ENCODE measurements around the gene PRMT6. TPM values are rescaled to one million over a fixed set of nuclear protein-coding genes. Genes with fewer than 3 reads are reported as not detected.
"Not testable (repeated sequence)": the region's sequence is repeated elsewhere in the genome, so short reads cannot be mapped to it uniquely, and the experiment has no call there.

The PRMT6 gene
- 10 to 100 TPM; 46.7 to 51.1 (median 47.8) TPM for polyA plus RNA-seq (ENCODE audit: insufficient read length in 4 of 4)

GRCh38 chr1:107056426-107057196 is at the start of gene PRMT6:
PRMT6 (plus strand) TSS chr1:107056674; CDS start chr1:107056716, 42 bp downstream.
- DNase-seq (ENCODE audit: low read depth in 4 of 4, low spot score in 3 of 4), result peak; percentile 60 to 76 (median 68)

GRCh38 chr1:107009281-107009680 is 47.2 kb upstream of the PRMT6 start:
- DNase-seq (ENCODE audit: low read depth in 4 of 4, low spot score in 3 of 4), result no peak

GRCh38 chr1:107010582-107010981 is 45.9 kb upstream of the PRMT6 start:
- no peak for DNase-seq (ENCODE audit: low read depth in 4 of 4, low spot score in 3 of 4)

GRCh38 chr1:107016376-107016978 is 40.0 kb upstream of the PRMT6 start:
- no peak for DNase-seq (ENCODE audit: low read depth in 4 of 4, low spot score in 3 of 4)

- DNase-seq (ENCODE audit: low read depth in 4 of 4, low spot score in 3 of 4), result no peak
Measured at GRCh38 chr1:107018445-107018844, 38.0 kb upstream of the PRMT6 start.

GRCh38 chr1:107019166-107019565 is 37.3 kb upstream of the PRMT6 start:
- DNase-seq (ENCODE audit: low read depth in 4 of 4, low spot score in 3 of 4), result no peak

- DNase-seq (ENCODE audit: low read depth in 4 of 4, low spot score in 3 of 4), result not testable (repeated sequence)
Measured at GRCh38 chr1:107038874-107039273, 17.6 kb upstream of the PRMT6 start.

GRCh38 chr1:107044310-107045220 is 11.9 kb upstream of the PRMT6 start:
- DNase-seq (ENCODE audit: low read depth in 4 of 4, low spot score in 3 of 4), result not testable (repeated sequence)

- DNase-seq (ENCODE audit: low read depth in 4 of 4, low spot score in 3 of 4), result no peak
Measured at GRCh38 chr1:107047602-107048001, 8.9 kb upstream of the PRMT6 start.

- DNase-seq (ENCODE audit: low read depth in 4 of 4, low spot score in 3 of 4), result no peak
Measured at GRCh38 chr1:107048241-107048640, 8.2 kb upstream of the PRMT6 start.

GRCh38 chr1:107051266-107051665 is 5.2 kb upstream of the PRMT6 start:
- DNase-seq (ENCODE audit: low read depth in 4 of 4, low spot score in 3 of 4), result no peak

- DNase-seq (ENCODE audit: low read depth in 4 of 4, low spot score in 3 of 4), result not testable (repeated sequence)
Measured at GRCh38 chr1:107055919-107056425, 502 bp upstream of the PRMT6 start.

GRCh38 chr1:107057197-107058133 is 991 bp downstream of the PRMT6 start:
- DNase-seq (ENCODE audit: low read depth in 4 of 4, low spot score in 3 of 4), result peak; percentile 53 to 71 (median 66)

- DNase-seq (ENCODE audit: low read depth in 4 of 4, low spot score in 3 of 4), result peak in 1 of 4 donors; percentile 4
Measured at GRCh38 chr1:107058245-107059032, 2.0 kb downstream of the PRMT6 start.

- DNase-seq (ENCODE audit: low read depth in 4 of 4, low spot score in 3 of 4), result no peak
Measured at GRCh38 chr1:107061886-107062285, 5.4 kb downstream of the PRMT6 start.

GRCh38 chr1:107073493-107073892 is 17.0 kb downstream of the PRMT6 start:
- no peak for DNase-seq (ENCODE audit: low read depth in 4 of 4, low spot score in 3 of 4)

GRCh38 chr1:107076841-107077240 is 20.4 kb downstream of the PRMT6 start:
- DNase-seq (ENCODE audit: low read depth in 4 of 4, low spot score in 3 of 4), result no peak

- DNase-seq (ENCODE audit: low read depth in 4 of 4, low spot score in 3 of 4), result no peak
Measured at GRCh38 chr1:107079249-107079648, 22.8 kb downstream of the PRMT6 start.

GRCh38 chr1:107081102-107081501 is 24.6 kb downstream of the PRMT6 start:
- DNase-seq (ENCODE audit: low read depth in 4 of 4, low spot score in 3 of 4), result no peak

Data from right renal pelvis (tissue), 4 donors.